ENCODE measurements around the gene TAF10.
A peak's percentile ranks its signal among the peaks of the same experiment; 100 is the strongest.

TAF10 gene

GRCh38 chr11:6571434-6572008 is 40.5 kb downstream of the TAF10 start:
- Histone ChIP-seq H3K36me3 (no peaks in the 10 kb centered on the region), H3K9me3 (ENCODE audit: severe bottlenecking) (no peaks in the 10 kb centered on the region), H3K27me3 (ENCODE audit: insufficient read depth, low read depth, severe bottlenecking) (no peaks in the 10 kb centered on the region), H3K27ac (no peak overlapping the region), H3K4me3 (ENCODE audit: low read depth, low read length) (no peak overlapping the region)
- TF ChIP-seq CTCF (IDR thresholded peaks at IDR 0.05; ENCODE audit: low read depth, low read length): no peak
- no peak for DNase-seq

GRCh38 chr11:6570691-6571427 is 41.2 kb downstream of the TAF10 start:
- Histone ChIP-seq H3K4me3 (ENCODE audit: low read depth, low read length) (no peak overlapping the region), H3K36me3 (no peaks in the 10 kb centered on the region), H3K27ac (no peak overlapping the region), H3K9me3 (ENCODE audit: severe bottlenecking) (no peaks in the 10 kb centered on the region), H3K27me3 (ENCODE audit: insufficient read depth, low read depth, severe bottlenecking) (no peaks in the 10 kb centered on the region)
- DNase-seq: no peak
- no peak for TF ChIP-seq CTCF (IDR thresholded peaks at IDR 0.05; ENCODE audit: low read depth, low read length)

- DNase-seq: no peak
- H3K4me3 ChIP-seq (ENCODE audit: low read depth, low read length): no peak overlapping the region
- no peaks in the 10 kb centered on the region for H3K27me3 ChIP-seq (ENCODE audit: insufficient read depth, low read depth, severe bottlenecking)
- H3K36me3 ChIP-seq: no peaks in the 10 kb centered on the region
- H3K9me3 ChIP-seq (ENCODE audit: severe bottlenecking): no peaks in the 10 kb centered on the region
- no peak overlapping the region for H3K27ac ChIP-seq
- TF ChIP-seq CTCF (IDR thresholded peaks at IDR 0.05; ENCODE audit: low read depth, low read length): no peak
These were observed 42.3 kb downstream of the TAF10 start for GRCh38 chr11:6569706-6570105.

GRCh38 chr11:6568191-6568918 is 43.7 kb downstream of the TAF10 start:
- H3K27ac ChIP-seq: no peak overlapping the region
- H3K27me3 ChIP-seq (ENCODE audit: insufficient read depth, low read depth, severe bottlenecking): no peaks in the 10 kb centered on the region
- no peaks in the 10 kb centered on the region for H3K9me3 ChIP-seq (ENCODE audit: severe bottlenecking)
- H3K36me3 ChIP-seq: no peaks in the 10 kb centered on the region
- TF ChIP-seq CTCF (IDR thresholded peaks at IDR 0.05; ENCODE audit: low read depth, low read length): 0 out of 2 replicates have a peak, but pooled peaks have one; percentile 8
- DNase-seq: no peak
- H3K4me3 ChIP-seq (ENCODE audit: low read depth, low read length): no peak overlapping the region

GRCh38 chr11:6567371-6567745 is 44.7 kb downstream of the TAF10 start:
- H3K27ac ChIP-seq: no peak overlapping the region
- H3K36me3 ChIP-seq: no peaks in the 10 kb centered on the region
- H3K27me3 ChIP-seq (ENCODE audit: insufficient read depth, low read depth, severe bottlenecking): no peaks in the 10 kb centered on the region
- TF ChIP-seq CTCF (IDR thresholded peaks at IDR 0.05; ENCODE audit: low read depth, low read length): no peak
- no peaks in the 10 kb centered on the region for H3K9me3 ChIP-seq (ENCODE audit: severe bottlenecking)
- H3K4me3 ChIP-seq (ENCODE audit: low read depth, low read length): no peak overlapping the region
- DNase-seq: no peak

Data from WERI-Rb-1 (cell line).